ENCODE data around the gene PRCD. TPM values are rescaled to one million over a fixed set of nuclear protein-coding genes. Genes with fewer than 3 reads are reported as not detected.
A peak's percentile ranks its signal among the peaks of the same experiment; 100 is the strongest.

The PRCD gene
- total RNA-seq, 4 donors from 2014 or later, result 1.2 to 5.1 (median 3.8) TPM

DNA sequence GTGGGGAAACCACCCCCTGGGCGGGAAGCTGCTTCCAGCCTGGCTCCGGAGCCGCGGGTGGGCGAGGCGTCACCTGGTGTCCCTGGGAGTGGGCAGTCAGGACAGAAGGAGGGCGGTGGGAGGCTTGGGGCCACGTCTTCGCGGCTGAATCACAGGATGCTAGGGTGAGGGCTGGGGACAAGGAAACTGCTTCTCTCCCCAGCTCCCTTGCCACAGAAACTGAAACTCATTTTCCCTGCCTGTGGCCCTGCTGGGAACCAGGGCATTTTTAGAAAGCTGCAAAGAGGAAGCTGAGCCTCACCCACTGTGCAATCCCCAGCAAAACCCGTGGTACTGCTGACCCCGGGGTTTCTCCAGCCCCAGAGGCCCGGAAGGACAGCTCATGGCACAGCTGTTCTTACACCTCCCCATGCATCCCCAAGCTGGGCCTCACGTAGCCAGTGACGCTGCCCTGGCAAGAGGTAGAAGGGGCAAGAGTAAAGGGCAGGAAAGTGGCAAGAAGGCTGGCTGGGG lies 46.8 kb upstream of the PRCD start:
- Histone ChIP-seq H3K4me1 (peaks cover 34 to 42% (median 39%) of the 10 kb centered on the region in 4 donors), H3K4me3 (peak overlapping the region; percentile 5 to 32 (median 12)), H3K36me3 (peaks cover 0 to 4% (median 0%) of the 10 kb centered on the region in 4 donors), H3K27ac (replicated peaks in 1 of 4) (peak overlapping the region; percentile 61 to 67 (median 65)), H3K9me3 (no peaks in the 10 kb centered on the region), H3K27me3 (no peaks in the 10 kb centered on the region)
- intact Hi-C loops (cut with DNase I), result no loop called here
- TF ChIP-seq POLR2AphosphoS5 (IDR thresholded peaks at IDR 0.05), result peak; percentile 28 to 48
- TF ChIP-seq, protein P1, sequence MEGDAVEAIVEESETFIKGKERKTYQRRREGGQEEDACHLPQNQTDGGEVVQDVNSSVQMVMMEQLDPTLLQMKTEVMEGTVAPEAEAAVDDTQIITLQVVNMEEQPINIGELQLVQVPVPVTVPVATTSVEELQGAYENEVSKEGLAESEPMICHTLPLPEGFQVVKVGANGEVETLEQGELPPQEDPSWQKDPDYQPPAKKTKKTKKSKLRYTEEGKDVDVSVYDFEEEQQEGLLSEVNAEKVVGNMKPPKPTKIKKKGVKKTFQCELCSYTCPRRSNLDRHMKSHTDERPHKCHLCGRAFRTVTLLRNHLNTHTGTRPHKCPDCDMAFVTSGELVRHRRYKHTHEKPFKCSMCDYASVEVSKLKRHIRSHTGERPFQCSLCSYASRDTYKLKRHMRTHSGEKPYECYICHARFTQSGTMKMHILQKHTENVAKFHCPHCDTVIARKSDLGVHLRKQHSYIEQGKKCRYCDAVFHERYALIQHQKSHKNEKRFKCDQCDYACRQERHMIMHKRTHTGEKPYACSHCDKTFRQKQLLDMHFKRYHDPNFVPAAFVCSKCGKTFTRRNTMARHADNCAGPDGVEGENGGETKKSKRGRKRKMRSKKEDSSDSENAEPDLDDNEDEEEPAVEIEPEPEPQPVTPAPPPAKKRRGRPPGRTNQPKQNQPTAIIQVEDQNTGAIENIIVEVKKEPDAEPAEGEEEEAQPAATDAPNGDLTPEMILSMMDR (IDR thresholded peaks at IDR 0.05), result no peak
- 38% methylated on average over 15 of the region's 15 CpGs for WGBS
- DNase-seq (ENCODE audit: extremely low spot score), result no peak

DNA sequence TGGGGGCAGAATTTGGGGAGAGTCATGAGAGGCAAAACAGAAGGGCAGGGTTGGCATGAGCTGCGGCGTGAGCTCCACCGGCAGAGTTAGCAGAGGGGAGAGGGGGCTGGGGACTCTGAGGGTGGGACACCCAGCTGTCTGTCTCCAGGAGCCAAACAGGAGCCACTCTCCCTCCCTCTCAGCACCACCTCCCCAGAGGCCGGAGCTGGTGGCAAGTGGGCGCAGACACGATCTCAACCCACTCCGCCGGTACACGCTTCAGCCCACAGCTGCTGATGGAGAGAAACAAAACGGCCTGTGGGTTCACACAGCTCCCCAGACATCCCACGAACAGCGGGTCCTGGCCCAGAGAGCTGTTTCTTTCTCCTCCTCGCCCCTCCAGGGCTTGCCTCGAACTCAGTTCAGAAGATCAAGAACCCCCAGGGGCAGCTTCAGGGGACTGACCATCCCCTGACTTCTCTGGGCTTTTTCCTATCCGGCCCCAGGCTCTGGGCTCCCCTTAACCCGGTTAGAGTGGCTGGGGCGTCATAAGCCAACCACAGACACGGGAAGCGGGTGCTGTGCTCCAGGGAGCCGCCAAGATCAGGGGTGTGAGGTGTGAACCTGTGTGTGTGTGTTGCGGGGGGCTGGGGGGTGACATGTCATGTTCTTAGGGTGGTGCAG lies 46.2 kb upstream of the PRCD start:
- Histone ChIP-seq H3K27me3 (no peaks in the 10 kb centered on the region), H3K36me3 (peaks cover 0 to 4% (median 0%) of the 10 kb centered on the region in 4 donors), H3K4me1 (peaks cover 40 to 48% (median 45%) of the 10 kb centered on the region in 4 donors), H3K9me3 (no peaks in the 10 kb centered on the region), H3K4me3 (peak overlapping the region; percentile 5 to 32 (median 12)), H3K27ac (replicated peaks in 1 of 4) (peak overlapping the region; percentile 61 to 67 (median 65))
- no peak for DNase-seq (ENCODE audit: extremely low spot score)
- WGBS, result 80% methylated on average over 15 of the region's 21 CpGs
- TF ChIP-seq POLR2AphosphoS5 (IDR thresholded peaks at IDR 0.05) (no peak), POLR2A (IDR thresholded peaks at IDR 0.05; ENCODE audit: low read depth) (no peak), EP300 (IDR thresholded peaks at IDR 0.05) (no peak)
- TF ChIP-seq, protein P1 (IDR thresholded peaks at IDR 0.05), result no peak
- intact Hi-C loops (cut with DNase I), result no loop called here

DNA sequence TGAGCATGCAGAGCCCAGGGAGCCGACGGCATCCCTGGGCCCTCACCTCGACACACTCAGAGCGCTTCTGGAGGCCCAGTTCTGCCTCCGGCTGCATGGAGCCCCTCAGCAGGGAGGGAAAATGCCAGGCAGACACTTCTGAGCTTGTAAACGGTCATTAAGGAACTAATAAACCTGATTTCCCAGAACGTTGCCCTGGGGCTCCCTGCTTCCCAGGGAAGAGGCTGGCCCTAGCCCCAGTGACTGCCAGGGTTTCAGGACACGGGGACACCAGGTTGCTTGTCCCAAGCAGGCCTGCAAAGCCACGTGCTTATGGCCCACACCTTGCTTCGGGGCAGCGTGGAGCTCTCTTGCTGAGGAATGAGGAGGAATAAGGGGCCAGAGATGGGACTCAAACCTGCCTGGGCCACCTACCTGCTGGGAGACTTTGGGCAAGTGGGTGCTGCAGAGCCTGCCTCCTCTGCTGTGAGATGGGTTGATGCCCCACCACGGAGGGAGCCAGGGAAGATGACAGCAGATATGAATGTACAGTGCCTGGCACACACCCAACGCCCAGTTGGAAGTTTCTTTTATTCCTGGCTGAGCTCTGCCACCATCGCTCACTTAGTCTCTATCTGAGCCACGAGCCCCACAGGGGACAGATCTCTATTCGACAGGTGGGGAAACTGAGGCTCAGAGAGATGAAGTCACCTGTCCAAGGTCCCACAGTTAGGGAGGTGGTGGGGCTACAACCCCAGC lies 44.0 kb upstream of the PRCD start:
- Histone ChIP-seq H3K27ac (replicated peaks in 1 of 4) (no peak overlapping the region), H3K9me3 (no peaks in the 10 kb centered on the region), H3K36me3 (peaks cover 0 to 4% (median 0%) of the 10 kb centered on the region in 4 donors), H3K27me3 (no peaks in the 10 kb centered on the region), H3K4me1 (peaks cover 58 to 66% (median 61%) of the 10 kb centered on the region in 4 donors), H3K4me3 (no peak overlapping the region)
- intact Hi-C loops (cut with DNase I), result no loop called here
- TF ChIP-seq EP300 (IDR thresholded peaks at IDR 0.05) (no peak), POLR2A (IDR thresholded peaks at IDR 0.05; ENCODE audit: low read depth) (no peak), POLR2AphosphoS5 (IDR thresholded peaks at IDR 0.05) (no peak)
- TF ChIP-seq, protein P1 (IDR thresholded peaks at IDR 0.05), result no peak
- 80% methylated on average over 15 of the region's 16 CpGs for WGBS
- no peak for DNase-seq (ENCODE audit: extremely low spot score)

DNA sequence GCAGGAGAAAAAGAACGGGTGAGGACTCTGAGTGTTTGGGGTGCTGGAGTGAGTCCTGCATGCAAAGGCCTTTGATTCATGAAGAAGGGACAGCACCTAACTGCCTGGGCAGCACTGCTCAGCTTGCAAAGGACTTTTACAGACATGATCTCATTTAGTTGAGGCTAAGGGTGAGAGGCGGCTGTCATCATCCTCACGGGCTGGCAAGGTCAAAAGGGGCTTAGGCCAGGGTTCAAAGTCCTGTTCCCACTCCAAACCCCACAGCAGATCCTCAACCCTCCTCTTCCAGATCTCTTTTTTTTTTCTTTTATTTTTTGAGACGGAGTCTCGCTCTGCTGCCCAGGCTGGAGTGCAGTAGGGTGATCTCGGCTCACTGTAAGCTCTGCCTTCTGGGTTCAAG lies 43.4 kb upstream of the PRCD start:
- no peak overlapping the region for H3K27ac ChIP-seq (replicated peaks in 1 of 4)
- H3K4me3 ChIP-seq, result no peak overlapping the region
- DNase-seq (ENCODE audit: extremely low spot score), result no peak
- no peak for TF ChIP-seq EP300 (IDR thresholded peaks at IDR 0.05)
- TF ChIP-seq, protein P1 (IDR thresholded peaks at IDR 0.05), result no peak
- TF ChIP-seq POLR2A (IDR thresholded peaks at IDR 0.05; ENCODE audit: low read depth), result no peak
- no peak for TF ChIP-seq POLR2AphosphoS5 (IDR thresholded peaks at IDR 0.05)
- H3K36me3 ChIP-seq, result peaks cover 0 to 4% (median 0%) of the 10 kb centered on the region in 4 donors
- H3K27me3 ChIP-seq, result no peaks in the 10 kb centered on the region
- H3K9me3 ChIP-seq, result no peaks in the 10 kb centered on the region
- peaks cover 58 to 64% (median 64%) of the 10 kb centered on the region in 4 donors for H3K4me1 ChIP-seq
- intact Hi-C loops (cut with DNase I), result no loop called here
- WGBS, result 91% methylated on average over 6 of the region's 6 CpGs

All from esophagus muscularis mucosa (tissue), 4 donors.